Trophoblast cell (in vitro differentiated cells and primary cell): ENCODE measurements around the gene BCORL1.
A peak's percentile ranks its signal among the peaks of the same experiment; 100 is the strongest.

ENCODE experiments used
- DNase-seq, 2 donors: peaks; one replicate each; pipeline ENCODE4 v3.0.0-alpha.2; 2016
- H2AFZ ChIP-seq: 2 replicates; pipeline ENCODE4 v1.6.1; 2013; ENCODE audit warnings: low read length, moderate library complexity, mild to moderate bottlenecking; ENCODE audit not compliant: insufficient read depth, poor library complexity
- H2AK5ac ChIP-seq: 2 replicates; pipeline ENCODE4 v1.6.1; 2013; ENCODE audit warnings: mild to moderate bottlenecking, low read length
- H2BK120ac ChIP-seq: 2 replicates; pipeline ENCODE4 v1.6.1; 2013; ENCODE audit warnings: low read length, mild to moderate bottlenecking, moderate library complexity; ENCODE audit not compliant: insufficient read depth, poor library complexity
- H2BK12ac ChIP-seq: 2 replicates; pipeline ENCODE4 v1.6.1; 2013; ENCODE audit warnings: mild to moderate bottlenecking, low read length, moderate library complexity
- H2BK5ac ChIP-seq: 2 replicates; pipeline ENCODE4 v1.6.1; 2013; ENCODE audit warnings: low read length, low read depth, moderate library complexity, mild to moderate bottlenecking; ENCODE audit not compliant: poor library complexity
- H3K14ac ChIP-seq: 2 replicates; pipeline ENCODE4 v1.6.1; 2013; ENCODE audit warnings: mild to moderate bottlenecking, low read length
- H3K18ac ChIP-seq: 2 replicates; pipeline ENCODE4 v1.6.1; 2013; ENCODE audit warnings: mild to moderate bottlenecking, low read length
- H3K23ac ChIP-seq: 2 replicates; pipeline ENCODE4 v1.6.1; 2013; ENCODE audit warnings: low read length
- H3K27ac ChIP-seq: 2 replicates; pipeline ENCODE4 v1.5.1; 2013; ENCODE audit warnings: low read depth, mild to moderate bottlenecking, inconsistent platforms, low read length, moderate library complexity
- H3K27me3 ChIP-seq: 2 replicates; pipeline ENCODE4 v1.6.1; 2013; ENCODE audit warnings: inconsistent platforms, mild to moderate bottlenecking, low read length, moderate library complexity; ENCODE audit not compliant: insufficient read depth
- H3K36me3 ChIP-seq, 2 experiments: 1 replicate in 1 of 2; 2 replicates in 1 of 2; pipeline ENCODE4 v1.6.1; 2013; ENCODE audit warnings: low read length in 2 of 2, mild to moderate bottlenecking in 2 of 2, moderate library complexity in 1 of 2; ENCODE audit not compliant: insufficient read depth in 2 of 2, control insufficient read depth in 1 of 2
- H3K4ac ChIP-seq: 2 replicates; pipeline ENCODE4 v1.6.1; 2013; ENCODE audit warnings: low read depth, mild to moderate bottlenecking, low read length, moderate library complexity
- H3K4me1 ChIP-seq, 2 experiments: 1 replicate in 1 of 2; 2 replicates in 1 of 2; pipeline ENCODE4 v1.6.1; 2013; ENCODE audit warnings: low read length in 2 of 2, mild to moderate bottlenecking in 2 of 2, moderate library complexity in 1 of 2; ENCODE audit not compliant: insufficient read depth in 2 of 2, control insufficient read depth in 1 of 2
- H3K4me2 ChIP-seq: 2 replicates; pipeline ENCODE4 v1.6.1; 2013; ENCODE audit warnings: inconsistent platforms, mild to moderate bottlenecking, low read length, moderate library complexity
- H3K4me3 ChIP-seq: 2 replicates; pipeline ENCODE4 v1.5.1; 2013; ENCODE audit warnings: mild to moderate bottlenecking, low read depth, low read length, inconsistent platforms
- H3K79me1 ChIP-seq: one replicate; pipeline ENCODE4 v1.6.1; 2013; ENCODE audit warnings: low read length
- H3K79me2 ChIP-seq: 2 replicates; pipeline ENCODE4 v1.6.1; 2013; ENCODE audit warnings: low read length, mild to moderate bottlenecking; ENCODE audit not compliant: control insufficient read depth, insufficient read depth, poor library complexity
- H3K9ac ChIP-seq: 2 replicates; pipeline ENCODE4 v1.6.1; 2013; ENCODE audit warnings: mild to moderate bottlenecking, low read length
- H3K9me3 ChIP-seq: 2 replicates; pipeline ENCODE4 v1.6.1; 2013; ENCODE audit warnings: low read depth, mild to moderate bottlenecking, control low read depth, inconsistent platforms, low read length; ENCODE audit not compliant: insufficient read depth
- H4K12ac ChIP-seq: 2 replicates; pipeline ENCODE4 v1.6.1; 2013; ENCODE audit warnings: low read depth, mild to moderate bottlenecking, low read length, moderate library complexity
- H4K8ac ChIP-seq: 2 replicates; pipeline ENCODE4 v1.6.1; 2013; ENCODE audit warnings: low read depth, mild to moderate bottlenecking, low read length, moderate library complexity
- H4K91ac ChIP-seq: one replicate; pipeline ENCODE4 v1.6.1; 2013; ENCODE audit warnings: low read depth, mild to moderate bottlenecking, low read length, moderate library complexity
- WGBS: extraction: QIAGEN DNeasy Blood & Tissue Kit; methylation state at CpG from one replicate; pipeline ENCODE4 v1.1.7; 2013; ENCODE audit warnings: missing lambda C conversion rate; ENCODE audit not compliant: insufficient read length, insufficient coverage; ENCODE audit errors: extremely low coverage; 5-methylcytosine and 5-hydroxymethylcytosine counted together

BCORL1 gene

GRCh38 chrX:129979207-129979920 is 3.1 kb upstream of the BCORL1 start:
- H3K27me3 ChIP-seq, result peaks cover 7% of the 10 kb centered on the region
- peaks cover under 1% of the 10 kb centered on the region for H3K79me2 ChIP-seq
- no peak overlapping the region for H3K23ac ChIP-seq
- WGBS, result no CpG with 5 or more reads among the region's 35 CpGs
- H3K79me1 ChIP-seq, result peaks cover 6% of the 10 kb centered on the region
- no peak overlapping the region for H2AFZ ChIP-seq
- H3K9ac ChIP-seq, result no peak overlapping the region
- H3K4me3 ChIP-seq, result no peak overlapping the region
- no peak overlapping the region for H2BK120ac ChIP-seq
- H4K8ac ChIP-seq, result no peak overlapping the region
- no peaks in the 10 kb centered on the region for H3K9me3 ChIP-seq
- no peak overlapping the region for H4K91ac ChIP-seq
- H2AK5ac ChIP-seq, result no peak overlapping the region
- H3K18ac ChIP-seq, result no peak overlapping the region
- no peak overlapping the region for H2BK12ac ChIP-seq
- H4K12ac ChIP-seq, result no peak overlapping the region
- no peak overlapping the region for H3K27ac ChIP-seq
- peaks cover 2 to 6% of the 10 kb centered on the region in 2 experiments for H3K4me1 ChIP-seq
- DNase-seq, result peak in 1 of 2 donors; percentile 20
- H3K14ac ChIP-seq, result no peak overlapping the region
- H3K4me2 ChIP-seq, result no peak overlapping the region
- H2BK5ac ChIP-seq, result no peak overlapping the region
- H3K36me3 ChIP-seq, result no peaks in the 10 kb centered on the region
- no peak overlapping the region for H3K4ac ChIP-seq

GRCh38 chrX:129980001-129980401 is 2.4 kb upstream of the BCORL1 start:
- Histone ChIP-seq H4K12ac (peak overlapping the region; percentile 30), H2AFZ (no peak overlapping the region), H3K9me3 (no peaks in the 10 kb centered on the region), H3K79me1 (peaks cover 9% of the 10 kb centered on the region), H3K4me3 (no peak overlapping the region), H4K8ac (no peak overlapping the region), H4K91ac (no peak overlapping the region), H3K4me2 (peak overlapping the region; percentile 90), H2BK120ac (no peak overlapping the region), H3K14ac (no peak overlapping the region), H3K4me1 (peaks cover 2 to 10% of the 10 kb centered on the region in 2 experiments), H2BK12ac (no peak overlapping the region), H3K18ac (no peak overlapping the region), H3K27me3 (peaks cover 7% of the 10 kb centered on the region), H3K23ac (no peak overlapping the region), H3K27ac (no peak overlapping the region), H3K36me3 (no peaks in the 10 kb centered on the region), H2BK5ac (no peak overlapping the region), H3K9ac (no peak overlapping the region), H3K79me2 (peaks cover 2% of the 10 kb centered on the region), H2AK5ac (no peak overlapping the region), H3K4ac (no peak overlapping the region)
- no CpG with 5 or more reads among the region's 32 CpGs for WGBS
- no peak for DNase-seq

- H3K23ac ChIP-seq, result no peak overlapping the region
- no CpG with 5 or more reads among the region's 79 CpGs for WGBS
- peaks cover 2 to 12% of the 10 kb centered on the region in 2 experiments for H3K4me1 ChIP-seq
- H3K14ac ChIP-seq, result peak overlapping the region; percentile 76
- H3K4ac ChIP-seq, result no peak overlapping the region
- H2AK5ac ChIP-seq, result no peak overlapping the region
- peak overlapping the region; percentile 64 for H3K4me3 ChIP-seq
- peaks cover 7% of the 10 kb centered on the region for H3K27me3 ChIP-seq
- peak overlapping the region; percentile 46 for H2BK120ac ChIP-seq
- H3K9ac ChIP-seq, result no peak overlapping the region
- no peak overlapping the region for H4K12ac ChIP-seq
- peaks cover 2% of the 10 kb centered on the region for H3K79me2 ChIP-seq
- H2BK5ac ChIP-seq, result no peak overlapping the region
- H4K8ac ChIP-seq, result peak overlapping the region; percentile 42
- peak overlapping the region; percentile 52 for H4K91ac ChIP-seq
- no peaks in the 10 kb centered on the region for H3K36me3 ChIP-seq
- DNase-seq, result peak; percentile 42 to 53
- H3K4me2 ChIP-seq, result peak overlapping the region; percentile 90
- no peak overlapping the region for H3K27ac ChIP-seq
- H3K9me3 ChIP-seq, result no peaks in the 10 kb centered on the region
- H2AFZ ChIP-seq, result no peak overlapping the region
- no peak overlapping the region for H2BK12ac ChIP-seq
- peak overlapping the region; percentile 61 for H3K18ac ChIP-seq
- peaks cover 9% of the 10 kb centered on the region for H3K79me1 ChIP-seq
These were observed 1.8 kb upstream of the BCORL1 start for GRCh38 chrX:129980540-129981199.

GRCh38 chrX:129981200-129981553 is 1.3 kb upstream of the BCORL1 start:
- no CpG with 5 or more reads among the region's 17 CpGs for WGBS
- Histone ChIP-seq H3K4me2 (peak overlapping the region; percentile 90), H3K36me3 (no peaks in the 10 kb centered on the region), H2AFZ (no peak overlapping the region), H2BK120ac (no peak overlapping the region), H2AK5ac (no peak overlapping the region), H4K8ac (no peak overlapping the region), H2BK5ac (no peak overlapping the region), H3K9me3 (no peaks in the 10 kb centered on the region), H3K9ac (no peak overlapping the region), H3K4me3 (peak overlapping the region; percentile 64), H3K14ac (peak overlapping the region; percentile 73), H3K79me1 (peaks cover 9% of the 10 kb centered on the region), H3K4ac (no peak overlapping the region), H3K27me3 (peaks cover 7% of the 10 kb centered on the region), H3K23ac (no peak overlapping the region), H3K4me1 (peaks cover 2 to 12% of the 10 kb centered on the region in 2 experiments), H3K18ac (no peak overlapping the region), H4K91ac (no peak overlapping the region), H4K12ac (no peak overlapping the region), H2BK12ac (no peak overlapping the region), H3K27ac (no peak overlapping the region), H3K79me2 (peaks cover 2% of the 10 kb centered on the region)
- DNase-seq, result no peak
